ENCODE measurements around the gene RALGAPA2.

Gene RALGAPA2

GRCh38 chr20:20627471-20627870, 85.0 kb downstream of the RALGAPA2 start:
- DNase-seq = no peak

- peak; percentile 69 to 92 for DNase-seq
These were observed 87.5 kb downstream of the RALGAPA2 start for GRCh38 chr20:20624914-20625313.

GRCh38 chr20:20621195-20621594, 91.2 kb downstream of the RALGAPA2 start:
- no peak for DNase-seq

GRCh38 chr20:20614391-20614790, 98.1 kb downstream of the RALGAPA2 start:
- DNase-seq = no peak

GRCh38 chr20:20612251-20612650, 100.2 kb downstream of the RALGAPA2 start:
- no peak for DNase-seq

- peak; percentile 5 to 54 for DNase-seq
These were observed 101.3 kb downstream of the RALGAPA2 start for GRCh38 chr20:20611167-20611566.

- no peak for DNase-seq
These were observed 102.9 kb downstream of the RALGAPA2 start for GRCh38 chr20:20609522-20609921.

GRCh38 chr20:20608641-20609040, 103.8 kb downstream of the RALGAPA2 start:
- no peak for DNase-seq

GRCh38 chr20:20608041-20608440, 104.4 kb downstream of the RALGAPA2 start:
- no peak for DNase-seq

- DNase-seq = no peak
These were observed 105.6 kb downstream of the RALGAPA2 start for GRCh38 chr20:20606881-20607280.

- DNase-seq = no peak
These were observed 106.4 kb downstream of the RALGAPA2 start for GRCh38 chr20:20606050-20606449.

GRCh38 chr20:20604907-20605306, 107.5 kb downstream of the RALGAPA2 start:
- no peak for DNase-seq

GRCh38 chr20:20604357-20604756, 108.1 kb downstream of the RALGAPA2 start:
- no peak for DNase-seq

- peak in 1 of 2 experiments; percentile 68 for DNase-seq
These were observed 109.0 kb downstream of the RALGAPA2 start for GRCh38 chr20:20603339-20603990.

- DNase-seq = no peak
These were observed 114.5 kb downstream of the RALGAPA2 start for GRCh38 chr20:20597966-20598365.

GRCh38 chr20:20594171-20594530, 118.3 kb downstream of the RALGAPA2 start:
- DNase-seq = peak; percentile 56 to 64

- peak; percentile 83 to 91 for DNase-seq
These were observed 118.8 kb downstream of the RALGAPA2 start for GRCh38 chr20:20593447-20594170.

- DNase-seq = no peak
These were observed 127.3 kb downstream of the RALGAPA2 start for GRCh38 chr20:20585146-20585545.

- DNase-seq = no peak
These were observed 129.7 kb downstream of the RALGAPA2 start for GRCh38 chr20:20582734-20583133.

- DNase-seq = no peak
These were observed 132.3 kb downstream of the RALGAPA2 start for GRCh38 chr20:20580139-20580538.

- no peak for DNase-seq
These were observed 133.6 kb downstream of the RALGAPA2 start for GRCh38 chr20:20578838-20579237.

- no peak for DNase-seq
These were observed 138.6 kb downstream of the RALGAPA2 start for GRCh38 chr20:20573797-20574196.

GRCh38 chr20:20571068-20571780, 141.2 kb downstream of the RALGAPA2 start:
- no peak for DNase-seq

Data from NCI-H2081 (cell line).